GM23338 (cell line): ENCODE results near the gene OR5A1.

ENCODE experiments used
- CTCF ChIP-seq, 2 experiments: fragments of 200-600 bp in 1 of 2; sonication (generic) in 1 of 2; conservative IDR thresholded peaks; 2 replicates each; pipeline versions ENCODE4 v1.5.1 to v1.6.1; 2016 to 2017; ENCODE audit warnings: antibody characterized with exemption in 2 of 2, low read depth in 2 of 2, mild to moderate bottlenecking in 2 of 2, moderate library complexity in 1 of 2
- POLR2AphosphoS5 ChIP-seq: IDR thresholded peaks from 2 replicates; pipeline ENCODE4 v1.6.1; 2016; ENCODE audit warnings: antibody characterized with exemption, low read depth
- REST ChIP-seq: IDR thresholded peaks from one replicate; pipeline ENCODE4 v1.6.1; 2018; ENCODE audit warnings: antibody characterized with exemption; ENCODE audit not compliant: unreplicated experiment

DNA sequence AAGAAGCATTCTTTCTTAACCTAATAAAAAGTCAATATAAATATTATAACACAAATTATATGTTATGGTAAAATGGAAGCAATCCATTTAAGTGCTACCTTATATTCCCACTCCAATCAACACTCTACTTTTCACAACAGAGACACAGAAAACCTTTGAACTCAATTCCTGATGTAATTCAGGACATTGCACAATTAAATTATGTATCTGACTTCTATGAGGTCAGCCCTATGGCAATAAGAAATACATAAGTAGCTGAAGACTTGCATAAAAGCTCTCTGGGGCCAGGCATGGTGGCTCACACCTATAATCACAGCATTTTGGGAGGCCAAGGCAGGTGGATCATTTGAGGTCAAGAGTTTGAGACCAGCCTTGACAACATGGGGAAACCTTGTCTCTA, 43.6 kb downstream of the OR5A1 start:
- no peak for TF ChIP-seq POLR2AphosphoS5
- no peak for TF ChIP-seq REST
- no peak for TF ChIP-seq CTCF (conservative IDR thresholded peaks at IDR 0.05; ENCODE audit: low read depth in 2 of 2)
